Activated CD4-positive, alpha-beta memory T cell treated with anti-CD3 and anti-CD28 coated beads for 36 hours (primary cell): ENCODE results near the gene ACTMAP. TPM values are rescaled to one million over a fixed set of nuclear protein-coding genes. Genes with fewer than 3 reads are reported as not detected.

Experiments used
- CTCF ChIA-PET: fragments of 350-600 bp; sonication (Branson Sonifier 250); formaldehyde crosslinking; loops from one replicate; lab custom pipeline; 2021; ENCODE audit warnings: antibody characterized with exemption, inconsistent platforms; lab: Charles Lee
- POLR2A ChIA-PET: fragments of 350-600 bp; sonication (Branson Sonifier 250); formaldehyde crosslinking; loops from one replicate; lab custom pipeline; 2021; ENCODE audit warnings: antibody characterized with exemption; lab: Charles Lee
- DNase-seq: peaks from one replicate; pipeline ENCODE4 v3.0.0-alpha.2; 2020
- H3K27ac Mint-ChIP-seq: one replicate; pipeline ENCODE4 v1.8.0; 2021; ENCODE audit warnings: mixed read lengths
- H3K27me3 Mint-ChIP-seq: one replicate; pipeline ENCODE4 v1.8.0; 2021; ENCODE audit warnings: mixed read lengths
- H3K36me3 Mint-ChIP-seq: one replicate; pipeline ENCODE4 v1.8.0; 2021; ENCODE audit warnings: mixed read lengths
- H3K4me1 Mint-ChIP-seq: one replicate; pipeline ENCODE4 v1.8.0; 2021; ENCODE audit warnings: low read depth, mixed read lengths
- H3K4me3 Mint-ChIP-seq: one replicate; pipeline ENCODE4 v1.8.0; 2021; ENCODE audit warnings: mild to moderate bottlenecking, mixed read lengths
- H3K9me3 Mint-ChIP-seq: one replicate; pipeline ENCODE4 v1.8.0; 2021; ENCODE audit warnings: mixed read lengths
- intact Hi-C: fragments of 100-400 bp; cut with micrococcal nuclease; formaldehyde crosslinking; loops from one replicate; pipeline ENCODE4 v1.15.1; 2023
- total RNA-seq, 2 experiments: library from RNA; stranded (reverse); gene quantifications; one replicate each; pipeline ENCODE4 v1.2.3, GENCODE V29; 2021

The ACTMAP gene
- total RNA-seq, 2 experiments from 2014 or later = 14.1 to 15.8 TPM

DNA sequence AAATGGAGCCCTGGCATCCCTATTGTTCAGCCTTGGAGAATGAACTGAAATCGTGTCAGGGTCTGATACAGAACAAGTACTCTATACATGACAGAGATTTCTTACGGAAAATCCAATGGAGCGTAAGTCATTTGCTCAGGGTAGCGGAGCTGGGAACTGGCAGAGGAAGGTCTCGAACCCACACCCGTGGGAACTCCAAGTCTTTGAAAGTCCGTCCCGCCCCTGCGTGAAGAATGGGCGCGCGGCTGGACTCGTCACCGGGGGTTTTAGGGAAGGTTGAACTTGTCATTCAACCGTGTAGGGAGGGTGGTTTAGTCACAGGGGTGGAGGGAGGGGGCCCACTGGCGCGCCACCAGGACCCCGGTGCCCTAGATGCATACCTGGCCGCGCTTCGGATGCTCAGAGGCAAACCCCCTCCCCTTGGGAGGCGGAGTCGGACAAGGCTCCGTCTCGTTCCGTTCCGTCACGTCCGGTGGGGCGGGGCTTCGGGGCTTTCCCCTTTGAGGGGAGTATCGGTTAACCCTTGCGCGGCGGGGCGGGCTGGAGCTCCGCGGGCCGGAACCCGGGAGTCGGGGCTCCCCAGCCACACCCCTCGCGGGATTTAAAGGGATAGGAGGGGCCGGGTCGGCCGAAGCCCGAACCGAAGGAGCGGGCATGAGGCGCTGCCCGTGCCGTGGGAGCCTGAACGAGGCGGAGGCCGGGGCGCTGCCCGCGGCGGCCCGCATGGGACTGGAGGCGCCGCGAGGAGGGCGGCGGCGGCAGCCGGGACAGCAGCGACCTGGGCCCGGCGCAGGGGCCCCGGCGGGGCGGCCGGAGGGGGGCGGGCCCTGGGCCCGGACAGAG is 33.6 kb downstream of the ACTMAP start, which contains the start of the genes COQ8B and ITPKC:
Gene COQ8B (minus strand): TSS at position 405 of the 843 bp plus-strand sequence. CDS start 2,254 bp downstream, outside the sequence.
Gene ITPKC (plus strand): TSS at position 631 of the 843 bp plus-strand sequence. CDS start 24 bp downstream, at position 655.
- Mint-ChIP-seq H3K27me3 (no peaks in the 10 kb centered on the region), H3K9me3 (no peaks in the 10 kb centered on the region)
- CTCF ChIA-PET = interaction anchor here (0.6 to 1.7 kb wide), 11 partner anchors 9 to 103 kb away, joined by 3 to 11 read pairs (median 4); partner anchors contain the start of gene NUMBL

DNA sequence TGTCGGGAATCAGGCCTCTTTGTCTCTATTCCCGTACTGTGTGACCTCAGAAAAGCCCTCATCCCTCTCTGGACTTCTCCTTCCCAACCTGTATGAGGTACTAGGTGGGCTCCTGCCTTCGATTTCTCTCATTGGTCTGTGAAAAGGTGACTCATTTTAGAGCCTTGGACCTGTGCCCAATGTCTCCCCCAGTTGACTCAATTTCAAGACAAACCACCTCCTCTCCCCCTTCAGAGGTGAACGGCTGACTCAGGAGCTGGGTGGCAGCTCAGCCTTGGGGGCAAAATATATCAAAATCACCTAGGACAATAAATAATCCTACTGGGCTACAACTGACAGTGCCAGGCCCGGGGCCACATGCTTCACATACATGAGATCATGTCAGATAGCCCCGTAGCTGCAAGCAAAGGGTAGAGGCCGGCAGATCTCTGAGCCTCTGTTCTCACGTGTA is 34.2 kb downstream of the ACTMAP start:
- peaks cover 12% of the 10 kb centered on the region for H3K36me3 Mint-ChIP-seq
- no peaks in the 10 kb centered on the region for H3K27me3 Mint-ChIP-seq

More for the DNA sequence above, 33.6 kb downstream of the ACTMAP start, which contains the start of the genes COQ8B and ITPKC:
- intact Hi-C loops = loop anchor here (1.0 kb wide), 8 partner anchors 8 to 681 kb away; partner anchors contain the start of genes ACTMAP, BCKDHA, EXOSC5 and NUMBL
- peak; percentile 100 for DNase-seq
- peak within 1 kb of the TSS; percentile 93 for H3K4me3 Mint-ChIP-seq
- POLR2A ChIA-PET = interaction anchor here (1.0 to 2.4 kb wide), 11 partner anchors 26 to 111 kb away, joined by 3 to 16 read pairs (median 3); partner anchors contain the start of genes ACTMAP, NUMBL, RAB4B and SNRPA
- peaks cover 9% of the 10 kb centered on the region for H3K36me3 Mint-ChIP-seq
- peak within 1 kb of the TSS; percentile 97 for H3K27ac Mint-ChIP-seq
- peaks cover 53% of the 10 kb centered on the region for H3K4me1 Mint-ChIP-seq

DNA sequence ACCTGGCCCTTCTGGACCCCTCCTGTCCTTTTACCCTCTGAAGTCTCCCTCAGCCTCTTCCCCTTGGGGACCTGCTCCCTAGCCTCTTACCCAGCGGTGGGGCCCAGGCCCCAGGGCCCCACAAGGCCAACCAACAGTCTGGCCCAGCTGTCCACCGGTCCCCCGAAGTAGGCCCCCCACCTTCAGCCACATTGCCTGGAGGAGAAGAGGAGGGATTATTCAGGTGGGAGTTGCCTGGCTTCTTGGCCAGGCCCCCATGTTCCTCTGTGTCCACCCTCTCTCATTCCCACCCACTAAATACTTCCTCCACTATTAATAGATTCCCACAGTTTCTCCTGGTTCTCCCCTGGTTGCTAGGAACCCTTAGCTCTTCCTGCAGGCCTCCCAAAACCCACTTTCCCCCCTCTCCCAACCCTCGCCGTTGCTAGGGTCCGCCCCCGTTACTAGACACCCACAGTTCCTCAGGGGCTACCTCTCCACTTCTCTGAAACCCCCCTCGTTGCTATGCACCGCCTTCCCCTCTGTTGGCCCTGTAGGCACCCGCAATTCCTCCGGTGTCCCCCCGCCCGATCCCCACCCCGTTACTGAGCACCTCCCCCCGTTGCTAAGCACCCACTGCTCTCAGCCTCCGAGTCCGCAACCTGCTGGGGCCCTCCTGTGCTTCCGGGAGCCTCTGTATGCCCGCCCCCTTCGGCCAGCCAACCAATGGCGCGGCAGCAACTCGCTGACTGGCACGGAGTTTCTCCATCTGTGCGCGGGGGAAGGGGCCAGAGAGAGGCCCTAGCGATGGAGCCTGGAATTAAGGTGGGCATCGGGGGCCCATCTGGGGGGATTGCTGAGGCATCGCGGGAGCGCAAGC is 35.6 kb downstream of the ACTMAP start:
- POLR2A ChIA-PET = no interaction called here
- H3K27ac Mint-ChIP-seq = peak overlapping the region; percentile 97
- H3K36me3 Mint-ChIP-seq = peaks cover 16% of the 10 kb centered on the region
- peak; percentile 97 for DNase-seq
- peaks cover 41% of the 10 kb centered on the region for H3K4me1 Mint-ChIP-seq
- H3K27me3 Mint-ChIP-seq = no peaks in the 10 kb centered on the region
- intact Hi-C loops = loop anchor here (1.0 kb wide), 1 partner anchor 99 kb away; no protein-coding TSS in a partner anchor
- CTCF ChIA-PET = no interaction called here
- H3K4me3 Mint-ChIP-seq = peak overlapping the region; percentile 93
- H3K9me3 Mint-ChIP-seq = no peaks in the 10 kb centered on the region

More for the DNA sequence above, 34.2 kb downstream of the ACTMAP start:
- H3K4me1 Mint-ChIP-seq = peaks cover 53% of the 10 kb centered on the region
- peak overlapping the region; percentile 93 for H3K4me3 Mint-ChIP-seq
- POLR2A ChIA-PET = interaction anchor here (1.0 to 2.4 kb wide), 8 partner anchors 25 to 89 kb away, joined by 3 to 16 read pairs (median 5); partner anchors contain the start of genes ACTMAP, NUMBL, RAB4B and SNRPA
- H3K9me3 Mint-ChIP-seq = no peaks in the 10 kb centered on the region
- CTCF ChIA-PET = interaction anchor here (1.3 to 1.7 kb wide), 6 partner anchors 9 to 103 kb away, joined by 3 to 11 read pairs (median 7); partner anchors contain the start of gene NUMBL
- peak overlapping the region; percentile 97 for H3K27ac Mint-ChIP-seq
- peak; percentile 85 for DNase-seq
- intact Hi-C loops = loop anchor here (1.0 kb wide), 8 partner anchors 8 to 681 kb away; partner anchors contain the start of genes ACTMAP, BCKDHA, EXOSC5 and NUMBL

DNA sequence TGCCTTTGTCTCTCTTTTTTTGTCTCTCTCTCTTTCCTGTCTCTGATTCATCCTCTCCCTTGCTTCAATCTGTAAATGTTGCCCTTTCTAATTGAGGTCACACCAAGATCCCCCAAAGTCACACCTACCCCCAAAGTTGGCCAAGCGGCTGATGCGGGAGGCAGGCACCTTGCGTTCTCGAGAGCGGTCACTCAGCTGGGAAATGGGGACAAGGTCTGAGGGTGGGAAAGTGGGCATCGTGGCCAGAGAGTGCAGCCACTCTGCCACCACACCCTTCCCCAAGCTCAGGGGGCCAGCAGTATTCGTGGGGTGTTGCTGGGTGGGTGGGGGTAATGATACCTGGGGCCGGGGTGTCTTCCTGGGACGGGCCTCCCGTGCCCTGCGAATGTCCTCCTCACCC is 36.3 kb downstream of the ACTMAP start:
- Mint-ChIP-seq H3K4me3 (peak overlapping the region; percentile 93), H3K27me3 (no peaks in the 10 kb centered on the region), H3K4me1 (peaks cover 35% of the 10 kb centered on the region), H3K9me3 (no peaks in the 10 kb centered on the region), H3K27ac (peak overlapping the region; percentile 52), H3K36me3 (peaks cover 19% of the 10 kb centered on the region)
- DNase-seq = no peak
- POLR2A ChIA-PET = no interaction called here
- CTCF ChIA-PET = no interaction called here
- intact Hi-C loops = no loop called here

DNA sequence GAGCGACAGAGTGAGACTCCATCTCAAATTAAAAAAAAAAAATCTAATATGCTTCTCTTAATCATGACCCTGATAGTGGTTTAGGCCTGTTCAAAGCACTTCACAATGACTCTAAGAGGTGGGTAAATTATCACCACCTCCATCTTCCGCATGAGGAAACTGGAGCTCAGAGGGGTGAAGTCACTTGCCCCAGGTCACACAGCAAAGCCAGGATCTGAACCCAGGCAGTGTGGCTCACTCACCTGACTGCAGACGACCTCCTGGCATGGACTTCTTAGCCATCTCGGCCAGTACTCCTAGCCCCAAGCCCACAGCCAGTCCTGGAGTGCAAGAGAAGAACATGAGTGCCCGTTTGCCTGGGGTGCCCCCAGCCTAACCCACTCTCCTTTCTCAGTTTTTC is 40.5 kb downstream of the ACTMAP start:
- no peaks in the 10 kb centered on the region for H3K27me3 Mint-ChIP-seq
- CTCF ChIA-PET = interaction anchor here (0.6 kb wide), 1 partner anchor 997 kb away, joined by 3 read pairs; no protein-coding TSS in a partner anchor
- intact Hi-C loops = no loop called here

DNA sequence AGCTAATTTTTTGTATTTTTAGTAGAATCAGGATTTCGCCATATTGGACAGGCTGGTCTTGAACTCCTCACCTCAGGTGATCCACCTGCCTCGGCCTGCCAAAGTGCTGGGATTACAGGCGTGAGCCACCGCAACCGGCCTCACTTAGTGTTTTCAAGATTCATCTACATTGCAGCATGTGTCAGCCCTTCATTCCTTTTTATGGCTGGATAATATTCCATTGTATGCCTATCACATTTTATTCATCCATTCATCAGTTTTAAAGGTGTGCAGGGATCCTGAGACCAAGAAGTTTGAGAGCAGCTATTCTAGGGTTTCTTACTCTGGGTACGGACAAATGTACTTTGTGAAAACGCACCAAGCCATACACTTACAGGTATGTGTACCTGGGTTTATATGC is 42.7 kb downstream of the ACTMAP start:
- intact Hi-C loops = no loop called here
- H3K27ac Mint-ChIP-seq = no peak overlapping the region
- H3K4me1 Mint-ChIP-seq = peaks cover 5% of the 10 kb centered on the region
- no peak overlapping the region for H3K4me3 Mint-ChIP-seq
- DNase-seq = no peak
- CTCF ChIA-PET = interaction anchor here (1.1 kb wide), 1 partner anchor 9 kb away, joined by 4 read pairs; the partner anchor contains the start of genes COQ8B and ITPKC
- no peaks in the 10 kb centered on the region for H3K27me3 Mint-ChIP-seq
- H3K9me3 Mint-ChIP-seq = no peaks in the 10 kb centered on the region
- H3K36me3 Mint-ChIP-seq = peaks cover 30% of the 10 kb centered on the region
- POLR2A ChIA-PET = no interaction called here

More for the DNA sequence above, 40.5 kb downstream of the ACTMAP start:
- Mint-ChIP-seq H3K27ac (no peak overlapping the region), H3K36me3 (peaks cover 24% of the 10 kb centered on the region), H3K4me1 (peaks cover 16% of the 10 kb centered on the region), H3K4me3 (no peak overlapping the region), H3K9me3 (no peaks in the 10 kb centered on the region)
- POLR2A ChIA-PET = no interaction called here
- no peak for DNase-seq

DNA sequence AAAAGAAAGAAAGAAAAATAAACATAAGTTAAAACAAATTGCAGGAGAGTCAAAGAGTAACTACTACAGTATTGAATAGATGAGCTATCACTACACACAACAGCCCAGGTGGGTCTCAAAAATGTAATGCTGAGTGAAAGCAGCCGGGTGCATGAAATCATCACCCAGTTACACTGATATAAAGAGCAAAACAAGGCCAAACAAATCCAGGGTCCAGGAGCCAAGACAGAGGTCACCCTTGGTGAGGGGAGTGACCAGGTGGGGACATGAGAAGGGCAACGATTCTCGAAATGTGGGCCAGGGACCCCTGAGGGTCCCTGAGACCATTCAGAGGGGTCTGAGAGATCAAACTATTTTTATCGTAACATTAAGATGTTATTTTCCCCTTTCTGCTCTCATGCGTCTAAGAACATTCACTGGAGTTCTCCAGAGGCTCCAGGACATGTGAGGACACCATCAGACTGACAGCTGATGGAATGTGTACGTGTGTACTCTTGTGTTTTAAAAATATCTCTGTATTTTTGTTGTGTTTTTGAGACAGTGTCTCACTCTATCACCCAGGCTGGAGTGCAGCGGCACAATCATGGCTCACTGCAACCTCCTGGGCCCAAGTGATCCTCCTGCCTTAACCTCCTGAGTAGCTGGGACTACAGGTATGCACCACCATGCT is 44.2 kb downstream of the ACTMAP start:
- H3K9me3 Mint-ChIP-seq = no peaks in the 10 kb centered on the region
- H3K27ac Mint-ChIP-seq = no peak overlapping the region
- no peak overlapping the region for H3K4me3 Mint-ChIP-seq
- ChIA-PET CTCF (no interaction called here), POLR2A (no interaction called here)
- intact Hi-C loops = no loop called here
- DNase-seq = no peak
- H3K4me1 Mint-ChIP-seq = no peaks in the 10 kb centered on the region
- H3K36me3 Mint-ChIP-seq = peaks cover 26% of the 10 kb centered on the region
- no peaks in the 10 kb centered on the region for H3K27me3 Mint-ChIP-seq

DNA sequence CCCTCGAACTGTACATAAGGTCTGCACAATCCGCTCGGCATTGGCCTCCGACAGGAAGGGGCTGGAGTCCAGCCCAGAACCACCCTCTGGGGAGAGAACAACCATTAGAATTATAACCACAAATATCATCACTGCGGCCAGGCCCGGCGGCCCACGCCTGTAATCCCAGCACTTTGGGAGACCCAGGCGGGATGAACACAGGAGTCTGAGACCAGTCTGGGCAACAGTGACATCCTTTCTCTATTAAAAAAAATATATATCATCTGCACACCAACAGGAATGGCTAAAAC is 45.0 kb downstream of the ACTMAP start:
- H3K4me3 Mint-ChIP-seq = no peak overlapping the region
- no peaks in the 10 kb centered on the region for H3K9me3 Mint-ChIP-seq
- no peak overlapping the region for H3K27ac Mint-ChIP-seq
- no peaks in the 10 kb centered on the region for H3K27me3 Mint-ChIP-seq
- peaks cover 22% of the 10 kb centered on the region for H3K36me3 Mint-ChIP-seq
- POLR2A ChIA-PET = no interaction called here
- no peak for DNase-seq
- no peaks in the 10 kb centered on the region for H3K4me1 Mint-ChIP-seq
- intact Hi-C loops = no loop called here
- CTCF ChIA-PET = no interaction called here

DNA sequence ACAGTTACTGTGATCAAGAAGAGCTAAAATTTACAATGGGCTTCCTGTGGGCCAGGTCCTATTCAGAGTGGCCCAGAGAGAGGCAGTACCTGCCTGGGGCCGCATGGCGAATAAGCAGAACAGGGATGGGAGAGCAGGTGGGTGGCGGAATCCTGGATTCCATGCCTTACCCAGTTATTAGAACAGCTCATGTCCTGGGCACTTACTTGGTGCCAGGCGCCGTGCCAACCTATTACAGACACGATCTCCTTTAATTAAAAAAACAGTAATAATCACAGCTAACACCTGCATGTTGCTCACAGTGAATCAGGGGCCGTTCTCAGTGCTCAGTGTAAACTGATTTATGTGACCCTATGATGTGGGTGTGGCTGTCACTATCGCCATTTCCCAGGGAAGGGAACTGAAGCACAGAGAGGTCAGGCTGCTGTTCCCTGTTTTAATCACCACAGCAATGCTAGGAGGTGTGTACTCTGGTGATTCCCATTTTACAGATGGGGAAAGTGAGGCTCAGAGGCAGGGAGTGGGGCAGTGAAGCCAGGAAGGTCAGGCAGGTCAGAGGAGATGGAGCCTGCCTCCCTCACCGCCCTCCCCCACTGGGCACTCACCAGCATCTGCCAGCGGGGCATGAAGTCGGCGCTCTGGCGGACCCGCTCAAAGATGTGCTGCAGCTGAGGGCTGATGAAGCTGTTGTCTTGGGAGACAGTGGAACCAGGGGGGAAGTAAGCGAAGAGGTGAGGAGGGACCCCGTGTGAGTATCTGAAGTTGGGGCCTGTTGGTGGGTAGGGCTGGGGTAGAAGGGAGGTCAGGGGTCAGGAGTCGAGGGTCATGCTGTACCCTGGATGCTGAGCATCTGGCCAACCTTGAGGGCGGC is 45.6 kb downstream of the ACTMAP start:
- ChIA-PET CTCF (no interaction called here), POLR2A (interaction anchor here (1.2 kb wide), 1 partner anchor 14 kb away, joined by 3 read pairs; the partner anchor contains the start of gene NUMBL)
- no peak overlapping the region for H3K4me3 Mint-ChIP-seq
- H3K27me3 Mint-ChIP-seq = no peaks in the 10 kb centered on the region
- DNase-seq = no peak
- H3K9me3 Mint-ChIP-seq = no peaks in the 10 kb centered on the region
- H3K4me1 Mint-ChIP-seq = no peaks in the 10 kb centered on the region
- no peak overlapping the region for H3K27ac Mint-ChIP-seq
- intact Hi-C loops = no loop called here
- H3K36me3 Mint-ChIP-seq = peaks cover 20% of the 10 kb centered on the region

DNA sequence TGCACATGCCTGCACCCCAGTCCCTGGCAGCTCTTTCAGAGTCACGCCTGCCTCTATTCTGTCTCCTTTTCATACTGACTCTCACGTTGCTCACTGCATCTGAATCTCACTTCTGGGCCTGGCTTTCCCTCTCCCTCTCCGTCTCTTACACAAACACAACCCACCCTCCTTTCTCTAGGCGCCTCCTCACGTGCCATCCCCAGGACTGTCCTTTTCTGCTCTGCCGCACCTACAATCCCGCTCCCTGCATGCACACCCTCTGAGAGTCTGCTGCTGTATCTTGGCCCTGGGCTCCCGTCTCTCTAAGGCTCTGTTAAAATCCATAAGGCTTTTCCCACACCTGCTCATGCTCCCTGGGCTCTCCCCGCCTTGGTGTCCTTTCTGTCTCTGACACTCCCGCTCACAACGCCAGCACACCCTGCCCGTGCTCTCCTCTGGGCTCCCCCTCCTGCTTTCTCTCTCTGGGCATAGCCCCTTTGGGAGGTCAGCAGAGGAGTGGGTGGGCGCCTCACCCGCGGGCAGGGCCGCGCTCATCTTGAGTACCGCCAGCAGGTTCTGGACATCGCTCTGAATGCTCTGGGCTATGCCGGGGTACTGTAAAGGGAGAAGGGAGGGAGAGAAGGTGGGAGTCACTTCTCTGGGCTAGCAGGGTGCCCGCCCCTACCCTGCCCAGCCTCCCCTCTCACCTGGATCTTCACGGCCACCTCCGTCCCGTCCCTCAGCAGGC is 47.1 kb downstream of the ACTMAP start:
- Mint-ChIP-seq H3K27ac (no peak overlapping the region), H3K27me3 (no peaks in the 10 kb centered on the region), H3K4me3 (no peak overlapping the region), H3K9me3 (no peaks in the 10 kb centered on the region), H3K4me1 (no peaks in the 10 kb centered on the region), H3K36me3 (peaks cover 14% of the 10 kb centered on the region)
- intact Hi-C loops = no loop called here
- ChIA-PET POLR2A (interaction anchor here (1.0 to 1.2 kb wide), 2 partner anchors 12 to 13 kb away, joined by 3 read pairs; partner anchors contain the start of gene NUMBL), CTCF (no interaction called here)
- DNase-seq = no peak
